Fibroblast of lung (primary cell): Measurements from ENCODE around the gene EZR. TPM values are rescaled to one million over a fixed set of nuclear protein-coding genes. Genes with fewer than 3 reads are reported as not detected.

Source experiments
- DNase-seq, 2 donors: peaks; one replicate each; pipeline versions ENCODE4 v3.0.0 to v3.0.0-alpha.2; 2010; ENCODE audit warnings: low read depth in 2 of 2
- H2AFZ ChIP-seq: 2 replicates; pipeline ENCODE4 v1.5.1; 2012; ENCODE audit warnings: low read length, control low read depth, inconsistent platforms
- H3K27ac ChIP-seq: 2 replicates; pipeline ENCODE4 v1.5.1; 2011; ENCODE audit warnings: low read length, control low read depth; ENCODE audit not compliant: insufficient read depth
- H3K27me3 ChIP-seq: 2 replicates; pipeline ENCODE4 v1.5.1; 2011; ENCODE audit warnings: mild to moderate bottlenecking, low read length; ENCODE audit not compliant: control insufficient read depth, insufficient read depth
- H3K36me3 ChIP-seq: 2 replicates; pipeline ENCODE4 v1.5.1; 2011; ENCODE audit warnings: low read length; ENCODE audit not compliant: control insufficient read depth, insufficient read depth
- H3K4me1 ChIP-seq: 2 replicates; pipeline ENCODE4 v1.5.1; 2011; ENCODE audit warnings: low read length; ENCODE audit not compliant: control insufficient read depth, insufficient read depth; ENCODE audit errors: extremely low read depth
- H3K4me2 ChIP-seq: 2 replicates; pipeline ENCODE4 v1.5.1; 2011; ENCODE audit warnings: low read length, control low read depth; ENCODE audit not compliant: insufficient read depth; ENCODE audit errors: extremely low read depth
- H3K4me3 ChIP-seq, 4 experiments: fragments of 200-600 bp in 1 of 4; sonication (generic) in 1 of 4; replicated peaks in 1 of 4; 2 replicates each; pipeline ENCODE4 v1.5.1; 2011 to 2016; ENCODE audit warnings: low read length in 4 of 4, low read depth in 3 of 4, mild to moderate bottlenecking in 3 of 4, control low read depth in 2 of 4, inconsistent platforms in 1 of 4, mixed read lengths in 1 of 4; ENCODE audit not compliant: insufficient read depth in 1 of 4; ENCODE audit errors: control extremely low read depth in 1 of 4
- H3K79me2 ChIP-seq: 2 replicates; pipeline ENCODE4 v1.5.1; 2012; ENCODE audit warnings: mild to moderate bottlenecking, low read length, inconsistent platforms; ENCODE audit not compliant: control insufficient read depth, insufficient read depth
- H3K9ac ChIP-seq: 2 replicates; pipeline ENCODE4 v1.5.1; 2011; ENCODE audit warnings: mild to moderate bottlenecking, low read length, control low read depth; ENCODE audit not compliant: insufficient read depth
- H3K9me3 ChIP-seq: 2 replicates; pipeline ENCODE4 v1.5.1; 2012; ENCODE audit warnings: low read depth, low read length; ENCODE audit not compliant: control insufficient read depth, insufficient read depth
- H4K20me1 ChIP-seq: 2 replicates; pipeline ENCODE4 v1.5.1; 2011; ENCODE audit warnings: low read length; ENCODE audit not compliant: control insufficient read depth, insufficient read depth; ENCODE audit errors: extremely low read depth
- CTCF ChIP-seq, 2 donors: IDR thresholded peaks in 1 of 2; conservative IDR thresholded peaks in 1 of 2; 1 replicate in 1 of 2; 2 replicates in 1 of 2; pipeline ENCODE4 v1.5.1; 2011 to 2012; ENCODE audit warnings: low read length in 2 of 2, control low read depth in 1 of 2, inconsistent platforms in 1 of 2, low read depth in 1 of 2, mild to moderate bottlenecking in 1 of 2
- EZH2 ChIP-seq: IDR thresholded peaks from 2 replicates; pipeline ENCODE4 v1.5.1; 2012; ENCODE audit warnings: low read length, control low read depth, mild to moderate bottlenecking; ENCODE audit errors: missing control alignments
- polyA plus RNA-seq, 2 donors: library from polyadenylated mRNA; depleted of rRNA in 1 of 2; stranded (reverse) in 1 of 2; unstranded in 1 of 2; fragments of >200 nt; gene quantifications; 2 replicates each; pipeline ENCODE4 v1.2.1, GENCODE V29; 2011 to 2012; ENCODE audit warnings: missing spikeins in 1 of 2
- total RNA-seq: library from RNA; depleted of rRNA; stranded (reverse); fragments of >200 nt; gene quantifications from 2 replicates; pipeline ENCODE4 v1.2.1, GENCODE V29; 2014

Gene EZR
- total and polyA plus RNA-seq, 2 donors (not counting 1 experiment from before 2014, with no cell fraction given) = 89.0 to 132 TPM

- H3K79me2 ChIP-seq = no peaks in the 10 kb centered on the region
- no peak overlapping the region for H3K9ac ChIP-seq
These were observed 79.5 kb downstream of the EZR start for GRCh38 chr6:158739673-158740072.

GRCh38 chr6:158737710-158738615 is 81.2 kb downstream of the EZR start:
- Histone ChIP-seq H3K4me2 (no peak overlapping the region), H3K9ac (no peak overlapping the region), H4K20me1 (no peaks in the 10 kb centered on the region), H2AFZ (no peak overlapping the region), H3K27ac (no peak overlapping the region), H3K79me2 (no peaks in the 10 kb centered on the region), H3K9me3 (no peaks in the 10 kb centered on the region), H3K4me3 (no peak overlapping the region), H3K36me3 (no peaks in the 10 kb centered on the region), H3K4me1 (no peaks in the 10 kb centered on the region), H3K27me3 (no peaks in the 10 kb centered on the region)
- peak; percentile 32 to 78 for DNase-seq
- TF ChIP-seq CTCF (conservative IDR thresholded peaks at IDR 0.05 in 1 of 2, IDR thresholded peaks at IDR 0.05 in 1 of 2; ENCODE audit: low read depth in 1 of 2, low read length in 2 of 2) (no peak), EZH2 (no peak)

More at GRCh38 chr6:158739673-158740072, 79.5 kb downstream of the EZR start:
- TF ChIP-seq CTCF (conservative IDR thresholded peaks at IDR 0.05 in 1 of 2, IDR thresholded peaks at IDR 0.05 in 1 of 2; ENCODE audit: low read depth in 1 of 2, low read length in 2 of 2) = no peak
- TF ChIP-seq EZH2 = no peak
- no peaks in the 10 kb centered on the region for H4K20me1 ChIP-seq
- H3K27ac ChIP-seq = no peak overlapping the region
- H3K4me2 ChIP-seq = no peak overlapping the region
- H3K9me3 ChIP-seq = no peaks in the 10 kb centered on the region
- no peaks in the 10 kb centered on the region for H3K36me3 ChIP-seq
- no peak overlapping the region for H3K4me3 ChIP-seq
- H3K4me1 ChIP-seq = no peaks in the 10 kb centered on the region
- no peak for DNase-seq
- H2AFZ ChIP-seq = no peak overlapping the region
- H3K27me3 ChIP-seq = no peaks in the 10 kb centered on the region

- no peak overlapping the region for H3K9ac ChIP-seq
- H3K27me3 ChIP-seq = no peaks in the 10 kb centered on the region
- no peak overlapping the region for H3K4me3 ChIP-seq
- H3K79me2 ChIP-seq = no peaks in the 10 kb centered on the region
- no peaks in the 10 kb centered on the region for H3K9me3 ChIP-seq
- no peaks in the 10 kb centered on the region for H3K36me3 ChIP-seq
- no peak overlapping the region for H3K27ac ChIP-seq
- no peak overlapping the region for H3K4me2 ChIP-seq
- TF ChIP-seq EZH2 (no peak), CTCF (conservative IDR thresholded peaks at IDR 0.05 in 1 of 2, IDR thresholded peaks at IDR 0.05 in 1 of 2; ENCODE audit: low read depth in 1 of 2, low read length in 2 of 2) (no peak)
- H2AFZ ChIP-seq = no peak overlapping the region
- DNase-seq = peak in 1 of 2 donors; percentile 3
- H4K20me1 ChIP-seq = no peaks in the 10 kb centered on the region
- no peaks in the 10 kb centered on the region for H3K4me1 ChIP-seq
These were observed 82.0 kb downstream of the EZR start for GRCh38 chr6:158737082-158737709.
